Ramos (cell line): ENCODE results near the gene DHH.

Source experiments
- in situ Hi-C: fragments of 300-500 bp; cut with MboI; formaldehyde crosslinking; loops from one replicate; pipeline ENCODE4 v1.14.3; 2022; ENCODE audit warnings: low sequenced_read_pairs; ENCODE audit not compliant: unreplicated experiment

The DHH gene

DNA sequence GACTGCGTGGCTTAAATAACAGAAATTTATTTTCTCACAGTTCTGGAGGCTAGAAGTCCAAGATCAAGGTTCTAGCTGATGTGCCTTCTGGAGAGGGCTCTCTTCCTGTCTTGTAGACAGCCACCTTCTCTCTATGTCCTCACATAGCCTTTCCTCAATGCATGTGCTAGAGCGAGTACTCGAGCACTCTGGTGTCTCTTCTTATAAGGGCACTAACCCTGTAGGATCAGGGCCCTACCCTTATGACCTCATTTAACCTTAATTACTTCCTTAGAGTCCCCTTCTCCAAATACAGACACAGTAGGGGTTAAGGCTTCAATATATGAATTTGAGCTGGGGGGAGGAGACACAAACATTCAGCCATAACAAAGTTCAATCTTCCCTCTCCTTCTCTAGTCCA lies 10.2 kb downstream of the DHH start:
- in situ Hi-C loops: no loop called here

GRCh38 chr12:49079793-49080192 lies 14.8 kb downstream of the DHH start:
- in situ Hi-C loops: no loop called here

DNA sequence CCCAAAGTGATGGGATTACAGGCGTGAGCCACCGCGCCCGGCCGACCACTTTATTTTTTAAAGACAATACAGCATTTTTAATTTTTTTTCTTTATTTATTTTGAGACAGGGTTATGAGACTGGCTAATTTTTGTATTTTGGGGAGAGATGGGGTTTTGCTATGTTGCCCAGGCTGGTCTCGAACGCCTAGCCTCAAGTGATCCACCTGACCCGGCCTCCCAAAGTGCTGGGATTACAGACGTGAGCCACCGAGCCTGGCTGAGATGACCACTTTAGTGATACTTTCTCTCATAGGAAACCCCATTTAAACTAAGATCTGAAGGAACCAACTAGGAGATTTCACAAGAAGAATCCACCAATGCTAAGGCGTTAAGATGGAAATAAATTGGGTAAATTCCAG lies 23.6 kb downstream of the DHH start:
- in situ Hi-C loops: no loop called here

GRCh38 chr12:49069507-49070346 lies 24.9 kb downstream of the DHH start, which contains the start of gene RHEBL1:
TSS of gene RHEBL1 (minus strand) at chr12:49069979. CDS start at chr12:49069785, 194 bp downstream.
- in situ Hi-C loops: loop anchor here (10.0 kb wide), 1 partner anchor 165 kb away; no protein-coding TSS in a partner anchor

GRCh38 chr12:49068879-49069506 lies 25.6 kb downstream of the DHH start:
- in situ Hi-C loops: loop anchor here (10.0 kb wide), 1 partner anchor 166 kb away; no protein-coding TSS in a partner anchor

DNA sequence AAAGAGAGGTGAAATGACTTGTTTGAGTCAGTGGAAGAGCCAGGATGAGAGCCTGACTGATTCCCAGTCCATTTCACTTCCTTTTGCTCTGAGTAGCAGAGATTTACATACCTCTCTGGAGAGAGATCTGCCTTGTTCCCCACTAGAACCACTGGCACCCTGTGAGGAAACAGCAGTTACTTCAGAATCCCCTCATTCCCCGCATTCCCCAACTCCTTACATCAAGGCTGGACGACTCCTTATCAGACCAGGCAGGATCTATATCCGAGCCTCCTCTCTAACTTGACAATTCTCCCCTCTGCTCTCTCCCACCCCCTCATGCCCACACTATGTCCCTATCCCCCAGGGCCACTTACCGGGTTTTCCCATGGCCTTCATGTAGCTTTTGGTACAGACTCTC lies 28.5 kb downstream of the DHH start:
- in situ Hi-C loops: loop anchor here (10.0 kb wide), 1 partner anchor 169 kb away; no protein-coding TSS in a partner anchor

- in situ Hi-C loops: loop anchor here (10.0 kb wide), 1 partner anchor 170 kb away; no protein-coding TSS in a partner anchor
Measured at GRCh38 chr12:49064767-49065152, 29.8 kb downstream of the DHH start.

DNA sequence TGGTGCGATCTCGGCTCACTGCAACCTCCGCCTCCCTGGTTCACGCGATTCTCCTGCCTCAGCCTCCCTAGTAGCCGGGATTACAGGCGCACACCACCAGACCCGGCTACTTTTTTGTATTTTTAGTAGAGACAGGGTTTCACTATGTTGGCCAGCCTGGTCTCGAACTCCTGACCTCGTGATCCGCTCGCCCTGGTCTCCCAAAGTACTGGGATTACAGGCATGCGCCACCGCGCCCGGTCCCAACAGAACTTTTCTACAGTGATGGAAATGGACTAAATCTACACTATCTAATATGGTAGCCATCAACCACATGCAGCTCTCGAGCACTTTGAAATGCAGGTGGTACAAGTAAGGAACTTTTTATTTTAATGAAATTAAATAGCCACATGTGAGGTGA lies 32.7 kb downstream of the DHH start:
- in situ Hi-C loops: loop anchor here (10.0 kb wide), 1 partner anchor 173 kb away; no protein-coding TSS in a partner anchor

- in situ Hi-C loops: loop anchor here (10.0 kb wide), 1 partner anchor 174 kb away; no protein-coding TSS in a partner anchor
Measured at GRCh38 chr12:49061157-49061650, 33.4 kb downstream of the DHH start.

GRCh38 chr12:49060237-49061156 lies 34.1 kb downstream of the DHH start, which contains the start of gene KMT2D:
TSS of gene KMT2D (minus strand) at chr12:49060794. CDS start at chr12:49055324, 5,470 bp downstream.
- in situ Hi-C loops: loop anchor here (10.0 kb wide), 1 partner anchor 174 kb away; no protein-coding TSS in a partner anchor

GRCh38 chr12:49059299-49060171 lies 35.1 kb downstream of the DHH start:
- in situ Hi-C loops: loop anchor here (10.0 kb wide), 1 partner anchor 175 kb away; no protein-coding TSS in a partner anchor

- in situ Hi-C loops: no loop called here
Measured at GRCh38 chr12:49059045-49059298, 35.6 kb downstream of the DHH start.

GRCh38 chr12:49058366-49059044 lies 36.1 kb downstream of the DHH start:
- in situ Hi-C loops: no loop called here

GRCh38 chr12:49057888-49058287 lies 36.7 kb downstream of the DHH start:
- in situ Hi-C loops: no loop called here

GRCh38 chr12:49055978-49056754 lies 38.4 kb downstream of the DHH start:
- in situ Hi-C loops: no loop called here

- in situ Hi-C loops: no loop called here
Measured at GRCh38 chr12:49055092-49055491, 39.5 kb downstream of the DHH start.

DNA sequence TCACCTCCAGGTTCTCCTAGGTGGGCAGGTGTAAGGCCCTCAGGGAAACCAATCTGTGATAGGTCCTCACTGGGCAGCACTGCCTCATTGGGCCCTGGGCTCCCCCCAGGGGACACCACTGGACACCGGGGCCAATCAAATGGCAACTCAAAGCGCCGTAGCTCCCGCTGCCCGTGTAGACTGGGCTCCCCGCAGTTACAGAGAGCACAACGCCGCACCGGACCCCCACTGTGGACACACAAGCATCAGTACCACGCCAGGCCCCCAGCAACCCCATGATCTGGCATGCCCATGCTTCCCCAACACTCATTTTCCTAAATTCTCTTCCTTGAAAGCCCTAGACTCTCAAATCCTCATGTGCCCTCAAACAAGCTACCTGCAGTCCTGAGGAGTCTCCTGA lies 40.1 kb downstream of the DHH start:
- in situ Hi-C loops: no loop called here

DNA sequence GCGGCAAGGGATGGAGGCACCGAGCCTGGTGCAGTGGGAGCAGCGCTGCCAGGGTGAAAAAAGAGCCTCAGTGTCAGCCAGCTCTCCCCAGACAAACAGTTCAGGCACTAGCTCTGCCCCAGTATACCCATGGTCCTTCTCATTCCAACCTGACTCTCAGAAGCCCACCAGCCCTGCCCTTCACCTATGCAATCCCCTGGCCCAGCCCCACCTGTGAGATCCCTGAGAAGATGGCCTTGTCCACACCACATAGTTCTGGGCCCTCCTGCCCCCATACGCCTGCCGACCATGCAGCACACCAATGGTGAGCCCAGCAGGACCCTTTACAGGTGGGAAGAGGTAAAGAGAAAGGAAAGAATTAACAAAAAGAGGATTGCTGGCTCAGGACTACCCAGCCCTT lies 40.5 kb downstream of the DHH start:
- in situ Hi-C loops: no loop called here
